Measurements from ENCODE around the gene ROR1.

GRCh38 chr1:64183395-64184002 is 409.7 kb downstream of the ROR1 start:
- TF ChIP-seq EZH2 (IDR thresholded peaks at IDR 0.05; ENCODE audit: borderline replicate concordance, low read depth, low read length, severe bottlenecking), result no peak
- TF ChIP-seq CTCF (IDR thresholded peaks at IDR 0.05; ENCODE audit: borderline replicate concordance, extremely low read depth, low read length, poor library complexity, severe bottlenecking), result no peak
